GM19467 (cell line): ENCODE measurements around the gene GADL1.

ENCODE experiments used
- ATAC-seq: cut with Tn5 transposase; IDR thresholded peaks from one replicate; pipeline ENCODE4 v1.9.1; 2021; ENCODE audit warnings: mild to moderate bottlenecking, moderate library complexity; ENCODE audit not compliant: unreplicated experiment

Gene GADL1

DNA sequence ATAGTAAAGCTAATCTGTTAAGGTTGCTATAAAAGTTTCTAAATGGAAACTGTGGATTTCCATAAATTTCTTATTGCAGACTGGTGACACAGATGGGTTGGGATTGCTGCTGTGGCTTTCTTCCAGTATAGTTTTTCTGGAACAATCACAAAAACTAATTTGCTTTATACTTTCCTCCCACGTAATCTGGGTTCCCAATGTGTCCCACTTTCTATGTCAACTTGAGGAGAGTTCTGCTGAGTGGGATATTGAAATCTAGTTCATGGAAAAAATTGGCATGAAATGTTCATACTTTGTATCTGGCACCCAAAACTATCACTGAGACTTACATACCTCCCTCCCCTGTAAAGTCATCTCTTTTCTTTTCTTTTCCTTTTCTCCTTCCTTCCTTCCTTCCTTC is 161.3 kb downstream of the GADL1 start:
- ATAC-seq = no peak

DNA sequence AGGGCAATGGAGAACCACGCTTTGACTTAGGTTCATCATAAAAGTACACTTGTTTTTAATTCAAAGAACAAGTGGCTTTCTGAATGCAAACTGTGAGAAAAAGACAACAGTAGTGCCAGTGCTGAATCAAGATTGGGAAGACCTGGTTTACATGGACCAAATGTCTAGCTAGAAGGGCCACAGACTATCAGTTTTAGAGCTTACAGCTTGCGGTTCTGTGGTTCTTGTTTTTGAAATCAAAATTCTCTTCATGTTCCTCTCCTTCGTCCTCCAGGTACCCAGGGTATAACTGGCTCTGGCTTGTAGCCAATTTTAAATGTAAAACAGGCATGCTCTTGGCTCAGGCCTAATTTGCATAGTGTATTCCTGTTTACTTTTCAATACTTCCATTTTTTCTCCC is 163.5 kb downstream of the GADL1 start:
- ATAC-seq = no peak

DNA sequence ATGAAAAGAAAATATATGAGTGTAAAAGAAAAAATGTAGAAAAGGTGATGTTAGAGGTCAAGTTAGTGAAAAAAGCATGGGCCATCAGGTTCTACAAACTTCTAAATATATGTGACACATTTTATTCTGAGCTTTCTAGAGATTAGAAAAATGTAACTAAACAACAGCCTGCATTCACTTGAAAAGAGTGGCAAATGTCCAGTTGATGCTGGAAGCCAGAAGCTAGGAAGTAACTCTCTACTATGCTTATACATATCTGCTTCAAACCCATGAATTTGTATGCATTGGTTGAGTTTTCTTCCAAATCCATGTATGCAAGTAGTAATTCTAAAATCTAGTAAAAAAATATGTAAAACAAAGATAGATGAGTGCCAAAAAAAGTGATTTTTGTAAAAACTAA is 164.5 kb downstream of the GADL1 start:
- ATAC-seq = no peak

DNA sequence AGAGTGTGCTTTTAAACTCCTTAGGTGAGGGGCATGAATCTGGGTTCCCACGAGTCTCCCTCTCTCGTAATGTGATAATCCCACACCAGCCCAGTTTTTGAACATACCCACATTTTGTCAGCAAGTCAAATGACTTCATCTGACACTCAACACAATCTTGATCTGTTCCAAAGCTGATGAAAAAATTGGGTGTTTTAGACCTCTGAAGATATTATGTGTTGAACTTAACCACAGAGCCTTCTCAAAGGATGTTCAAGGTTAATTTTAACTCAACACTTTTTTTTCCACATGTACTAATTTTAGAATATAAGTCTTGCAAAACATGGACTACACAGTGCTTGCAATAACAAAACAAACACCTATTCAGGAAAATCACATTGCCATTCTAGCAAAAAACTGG is 164.9 kb downstream of the GADL1 start:
- no peak for ATAC-seq

DNA sequence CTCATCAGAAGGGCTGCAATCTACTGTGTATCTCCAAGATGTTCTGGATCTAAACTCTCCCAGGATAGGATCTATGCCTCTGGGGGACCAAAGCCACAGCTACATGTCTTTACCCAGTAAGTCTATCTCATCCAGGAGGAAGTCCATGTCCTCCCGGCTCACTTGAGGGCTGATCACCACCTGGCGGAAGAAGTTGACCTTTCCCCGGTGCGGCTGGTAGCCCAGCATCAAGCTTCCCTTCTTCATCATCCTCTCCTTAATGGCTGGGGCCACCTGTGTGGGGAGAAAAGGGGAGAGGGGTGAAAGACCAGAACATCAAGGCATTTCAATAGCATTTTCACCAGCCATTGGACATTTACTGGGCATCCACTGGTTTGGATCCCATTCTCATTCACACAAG is 166.3 kb downstream of the GADL1 start:
- no peak for ATAC-seq

DNA sequence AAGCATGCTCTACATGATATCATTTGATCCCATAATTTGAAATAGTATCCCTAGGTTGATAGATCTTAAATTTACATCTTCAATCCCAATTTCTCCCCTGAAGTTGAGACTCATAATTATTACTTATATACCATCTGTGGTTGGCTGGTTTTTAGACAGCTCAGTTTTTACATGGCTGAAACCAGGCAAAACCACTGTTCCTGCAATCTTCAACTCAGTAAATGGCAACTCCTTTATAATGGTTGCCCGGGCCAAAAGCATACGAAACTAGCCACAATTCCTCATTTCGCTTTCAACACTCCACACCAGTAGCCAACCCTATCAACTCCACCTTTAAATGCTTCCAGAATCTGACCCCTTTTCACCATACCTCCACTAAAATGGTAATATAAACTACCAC is 169.6 kb downstream of the GADL1 start:
- ATAC-seq = no peak

DNA sequence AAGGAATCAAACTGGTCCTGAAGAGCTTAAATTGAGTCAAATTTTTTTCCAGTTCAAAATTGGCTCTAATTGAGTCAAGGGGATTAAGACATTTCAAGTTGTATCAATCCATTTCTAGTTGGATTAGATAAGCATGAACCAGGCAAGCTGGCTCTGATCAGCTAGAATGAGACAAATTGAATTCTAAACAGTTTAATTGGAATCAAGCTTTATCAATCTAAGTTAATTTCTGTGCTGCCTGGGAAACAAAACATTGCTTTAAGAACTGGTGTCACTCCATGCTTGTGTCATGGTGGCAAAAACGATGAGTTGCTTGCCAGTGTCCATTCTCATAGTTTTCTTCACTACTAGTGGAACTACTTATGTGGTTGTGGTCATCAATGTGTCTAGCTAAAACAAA is 171.2 kb downstream of the GADL1 start:
- ATAC-seq = no peak

DNA sequence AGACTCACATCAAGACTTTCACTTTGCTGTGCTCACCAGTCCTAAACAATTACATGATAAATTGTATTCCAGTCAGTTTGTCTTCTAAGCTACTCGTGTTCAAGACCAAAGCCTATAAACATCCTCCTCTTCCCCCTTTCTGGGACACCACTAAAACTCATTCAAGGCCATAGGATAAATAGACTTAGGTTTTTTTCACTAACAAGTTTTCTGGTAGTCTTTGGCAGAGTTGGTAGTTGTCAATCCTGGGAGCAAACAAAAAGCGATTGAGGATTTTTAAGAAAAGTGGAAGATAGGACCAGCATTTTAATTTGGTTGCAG is 173.2 kb downstream of the GADL1 start:
- no peak for ATAC-seq

DNA sequence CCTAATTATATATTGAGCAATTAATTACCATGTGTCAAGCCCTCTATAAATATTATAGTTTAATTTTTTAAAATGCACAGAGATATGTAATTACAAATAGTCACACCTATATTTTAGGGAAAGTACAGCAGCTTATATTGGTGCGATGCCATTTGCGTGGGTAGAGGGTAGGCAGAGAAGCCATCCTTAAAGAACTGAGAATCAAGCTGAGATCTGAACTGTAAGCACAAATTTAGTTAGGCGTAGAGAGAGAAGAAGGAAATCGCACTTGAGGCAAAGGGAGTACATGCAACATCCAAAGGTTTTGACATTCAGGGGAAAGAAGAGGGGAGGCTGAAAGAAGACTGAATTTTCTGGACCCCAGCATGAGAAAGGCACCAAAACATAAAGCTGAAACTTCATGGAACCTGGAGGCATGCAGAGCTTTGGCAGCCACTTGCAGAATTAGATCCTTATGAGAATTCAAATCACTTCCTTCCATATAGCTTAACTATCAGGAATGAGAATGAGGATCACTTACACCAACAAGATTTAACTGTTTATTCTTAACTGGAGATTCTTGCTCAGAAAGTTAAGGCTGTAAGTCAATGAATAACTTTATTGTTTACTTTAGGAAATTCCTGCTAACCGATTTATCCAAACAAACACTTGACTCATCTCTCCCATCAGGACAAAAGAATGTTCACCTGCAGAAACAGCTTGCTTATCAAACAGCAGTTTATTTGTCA is 173.7 kb downstream of the GADL1 start:
- ATAC-seq = no peak

DNA sequence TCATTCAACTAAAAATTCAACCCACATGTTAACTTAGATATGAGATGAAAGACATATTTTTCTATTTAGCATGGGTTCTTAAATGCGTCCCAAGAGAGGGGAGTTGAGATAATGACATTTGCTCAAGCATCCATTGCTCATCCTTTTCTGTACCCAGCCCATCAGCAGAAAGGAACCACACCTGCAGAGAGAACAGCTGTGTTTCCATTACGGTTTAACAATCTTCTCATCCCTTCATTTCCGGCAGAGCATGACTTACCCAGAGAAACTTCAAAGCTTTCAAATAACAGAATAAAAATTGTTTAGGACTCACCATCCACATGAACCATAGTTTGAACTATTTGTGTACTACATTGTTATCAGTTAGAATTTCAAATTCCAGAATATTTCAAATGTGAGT is 174.9 kb downstream of the GADL1 start:
- ATAC-seq = no peak

DNA sequence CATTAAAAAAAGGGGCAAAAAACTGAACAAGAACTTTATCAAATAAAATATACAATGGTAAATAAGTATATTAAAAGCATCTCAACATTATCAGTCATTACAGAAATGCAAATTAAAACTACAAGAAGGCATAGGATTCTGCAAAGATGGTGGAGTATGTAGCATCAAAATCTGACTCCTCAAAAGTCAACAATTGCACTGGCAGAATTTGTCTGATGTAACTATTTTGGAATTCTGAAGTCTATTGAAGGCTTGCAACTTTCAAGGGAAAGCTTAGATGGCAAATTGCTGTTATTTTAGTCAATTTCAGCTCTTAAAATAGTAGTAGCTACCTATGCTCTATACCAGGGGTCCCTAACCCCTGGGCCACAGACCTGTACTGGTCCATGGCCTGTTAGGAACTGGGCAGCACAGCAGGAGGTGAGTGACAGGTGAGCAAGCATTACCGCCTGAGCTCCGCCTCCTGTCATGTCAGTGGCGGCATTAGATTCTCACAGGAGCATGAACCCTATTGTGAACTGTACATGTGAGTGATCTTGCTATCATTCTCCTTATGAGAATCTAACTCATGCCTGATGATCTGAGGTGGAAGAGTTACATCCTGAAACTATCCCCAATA is 180.5 kb downstream of the GADL1 start:
- no peak for ATAC-seq

DNA sequence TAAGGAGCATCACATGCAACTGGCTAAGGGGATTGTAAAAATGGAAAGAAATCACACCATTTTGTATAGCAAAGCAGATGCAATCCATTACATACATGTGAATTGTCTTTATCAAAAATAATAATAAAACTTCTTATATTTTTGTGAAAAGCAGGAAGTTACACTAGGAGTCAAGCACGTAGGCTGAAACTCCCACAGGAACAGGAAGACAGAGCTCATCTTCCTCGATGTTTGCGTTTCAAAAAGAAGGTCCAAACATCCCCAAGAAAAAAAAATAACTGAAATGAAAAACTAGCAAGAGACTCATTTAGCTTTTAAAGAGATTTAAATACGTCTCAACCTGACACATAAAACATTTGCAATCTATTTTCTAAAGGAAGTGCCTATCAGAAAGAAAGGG is 181.5 kb downstream of the GADL1 start:
- no peak for ATAC-seq

DNA sequence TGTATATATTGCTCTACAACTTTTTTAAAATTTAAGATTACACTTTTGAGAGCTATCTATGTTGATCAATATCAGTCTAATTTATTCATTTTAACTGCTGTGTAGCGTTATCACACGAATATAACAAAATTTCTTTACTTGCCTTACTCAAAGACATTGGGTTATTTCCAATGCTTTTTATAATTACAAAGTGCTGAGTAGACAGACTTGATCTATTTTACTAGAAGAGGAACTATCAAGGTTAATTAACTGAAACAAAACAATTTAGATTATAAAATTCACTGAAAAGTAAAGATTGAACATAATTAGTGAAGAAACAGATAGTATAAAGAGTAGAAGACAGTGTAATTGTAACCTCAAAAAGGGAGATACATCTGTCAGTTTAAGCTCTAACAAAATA is 182.6 kb downstream of the GADL1 start:
- ATAC-seq = no peak

DNA sequence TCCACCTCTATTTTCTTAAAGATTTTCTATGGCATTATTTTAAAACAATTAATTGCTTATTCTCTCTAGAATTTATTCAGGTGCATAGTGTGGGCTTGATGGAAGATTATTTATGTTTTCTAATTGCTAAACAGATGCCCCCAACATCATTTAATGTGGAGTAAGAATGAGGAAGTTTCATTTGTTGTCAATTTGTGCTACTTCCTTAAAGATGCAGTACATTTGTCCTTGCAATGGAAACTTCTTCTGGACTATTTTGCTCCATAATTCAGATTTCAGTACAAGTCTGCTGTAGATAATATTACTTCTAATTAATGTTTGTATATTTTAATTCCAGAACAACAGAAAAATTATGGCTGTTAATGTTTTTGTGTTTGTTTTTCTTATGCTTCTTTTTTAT is 183.3 kb downstream of the GADL1 start:
- ATAC-seq = no peak

DNA sequence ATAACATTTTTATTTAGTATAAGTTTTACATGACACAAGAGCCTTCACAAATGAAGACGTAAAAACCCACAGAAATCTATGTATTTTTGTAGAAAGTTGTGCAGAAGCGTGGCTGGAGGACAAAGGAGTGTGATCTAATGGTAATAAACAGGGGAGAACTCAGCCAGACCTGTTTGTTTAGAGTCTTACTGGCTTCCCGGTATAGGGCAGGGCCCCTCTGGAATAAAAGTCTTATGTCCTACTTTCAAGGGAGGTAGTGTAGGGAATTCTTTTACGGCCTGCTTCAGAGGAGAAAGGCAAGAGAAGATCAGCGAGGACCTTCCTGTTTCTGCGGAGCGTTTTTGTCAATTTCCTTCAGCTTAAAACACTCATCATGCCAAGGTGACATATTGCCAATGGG is 184.4 kb downstream of the GADL1 start:
- ATAC-seq = no peak

DNA sequence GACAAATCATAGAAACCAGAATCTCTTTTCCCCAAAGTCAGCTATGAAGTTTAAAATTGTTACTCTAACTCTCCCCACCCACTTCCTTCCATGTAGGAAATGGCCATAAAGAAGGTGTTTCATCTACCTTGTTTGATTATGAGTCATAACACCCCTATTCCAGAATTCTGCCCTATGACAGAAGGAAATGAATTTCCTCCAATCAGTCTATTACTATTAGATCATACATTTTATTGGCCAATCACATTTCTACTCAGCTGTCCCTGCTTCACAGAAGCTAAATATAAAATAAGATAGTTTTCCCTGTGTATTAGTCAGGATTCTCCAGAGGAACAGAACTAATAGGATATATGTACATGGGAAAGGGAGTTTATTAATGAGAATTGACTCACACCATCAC is 186.0 kb downstream of the GADL1 start:
- ATAC-seq = no peak

DNA sequence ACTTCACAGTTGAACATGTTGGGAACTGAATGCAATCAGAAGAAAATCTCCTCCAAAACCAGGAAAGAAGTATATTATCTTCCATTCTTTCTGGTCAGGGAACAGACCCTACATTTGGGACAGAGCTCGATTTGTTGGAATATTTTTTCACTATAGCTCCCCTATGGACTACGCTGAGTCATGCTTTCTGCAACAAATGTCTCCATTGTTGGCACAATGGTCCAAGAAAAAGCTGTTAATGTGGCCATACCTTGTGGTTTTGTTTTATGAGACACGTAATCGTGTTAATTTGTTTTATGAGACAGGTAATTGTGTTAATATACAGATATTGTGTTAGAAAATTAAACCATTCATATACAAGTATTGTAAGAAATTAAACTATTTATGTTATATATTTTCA is 186.6 kb downstream of the GADL1 start:
- no peak for ATAC-seq

DNA sequence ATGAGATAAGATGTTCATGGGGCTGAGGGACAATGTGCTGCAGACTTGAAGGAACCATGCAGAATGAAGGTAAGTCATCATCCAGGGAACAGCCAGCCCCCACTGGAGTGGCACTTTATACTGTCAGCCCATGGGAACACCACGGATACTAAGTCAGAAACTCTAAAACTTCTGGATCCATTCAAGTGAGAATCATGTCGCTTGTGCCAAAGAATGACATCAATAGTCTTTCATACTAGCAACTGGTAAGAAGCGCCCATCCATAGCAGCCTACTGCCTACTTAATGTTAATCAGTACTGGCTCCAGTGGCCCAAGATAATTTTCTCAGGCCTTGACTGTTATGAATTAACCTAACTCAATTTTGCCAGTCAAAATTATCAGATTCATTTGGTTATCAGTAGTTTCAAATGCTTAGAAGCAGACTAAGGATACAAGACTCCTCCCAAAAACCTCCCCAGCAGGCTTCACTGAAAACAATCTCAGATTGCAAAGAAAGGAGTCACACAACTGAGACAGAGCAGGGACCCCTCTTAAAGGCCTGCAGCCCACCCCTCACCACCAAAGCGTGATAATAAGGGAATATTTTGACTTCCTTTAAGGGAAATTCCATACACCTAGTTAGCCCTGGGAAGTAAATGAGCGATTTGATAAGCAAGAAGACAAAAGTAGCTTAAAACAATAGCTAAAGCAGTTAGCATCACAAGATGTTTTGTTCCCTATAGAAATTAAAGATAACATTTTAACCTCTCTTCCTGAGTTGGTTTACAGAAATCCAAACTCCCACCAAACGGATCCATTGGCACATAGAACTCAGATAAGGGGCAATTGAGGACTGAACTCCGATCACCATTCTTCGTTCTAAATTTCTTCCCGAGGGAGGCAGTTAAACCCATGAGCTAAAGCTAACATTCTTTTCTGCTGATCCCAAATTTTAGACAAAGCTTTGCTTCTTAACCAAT is 189.2 kb downstream of the GADL1 start:
- no peak for ATAC-seq

DNA sequence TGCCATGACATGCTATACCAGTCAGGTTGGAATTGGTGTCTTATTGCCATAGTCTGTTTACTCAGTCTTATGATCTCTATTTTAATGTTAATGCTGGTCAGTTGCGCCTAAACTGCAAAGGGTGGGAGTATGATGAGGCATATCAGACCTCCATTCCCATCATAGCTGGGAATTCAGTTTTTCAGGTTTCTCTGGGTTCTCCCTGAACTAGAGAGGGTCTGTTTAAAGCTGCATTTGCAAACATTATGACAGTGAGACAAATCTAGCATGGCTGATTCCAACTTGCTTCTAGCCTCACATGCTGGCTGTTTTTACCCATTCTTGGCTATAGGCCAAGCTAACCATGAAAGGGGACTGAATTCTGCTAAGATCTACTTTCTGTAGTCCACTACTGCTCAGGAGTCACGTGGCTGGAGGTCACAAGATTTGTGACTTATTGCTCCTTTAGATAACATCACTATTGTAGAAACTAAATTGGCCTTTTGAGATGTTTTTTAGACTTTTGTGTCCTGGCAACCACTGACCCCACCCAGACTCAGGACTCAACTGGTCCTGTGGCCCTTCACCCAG is 191.5 kb downstream of the GADL1 start:
- no peak for ATAC-seq

DNA sequence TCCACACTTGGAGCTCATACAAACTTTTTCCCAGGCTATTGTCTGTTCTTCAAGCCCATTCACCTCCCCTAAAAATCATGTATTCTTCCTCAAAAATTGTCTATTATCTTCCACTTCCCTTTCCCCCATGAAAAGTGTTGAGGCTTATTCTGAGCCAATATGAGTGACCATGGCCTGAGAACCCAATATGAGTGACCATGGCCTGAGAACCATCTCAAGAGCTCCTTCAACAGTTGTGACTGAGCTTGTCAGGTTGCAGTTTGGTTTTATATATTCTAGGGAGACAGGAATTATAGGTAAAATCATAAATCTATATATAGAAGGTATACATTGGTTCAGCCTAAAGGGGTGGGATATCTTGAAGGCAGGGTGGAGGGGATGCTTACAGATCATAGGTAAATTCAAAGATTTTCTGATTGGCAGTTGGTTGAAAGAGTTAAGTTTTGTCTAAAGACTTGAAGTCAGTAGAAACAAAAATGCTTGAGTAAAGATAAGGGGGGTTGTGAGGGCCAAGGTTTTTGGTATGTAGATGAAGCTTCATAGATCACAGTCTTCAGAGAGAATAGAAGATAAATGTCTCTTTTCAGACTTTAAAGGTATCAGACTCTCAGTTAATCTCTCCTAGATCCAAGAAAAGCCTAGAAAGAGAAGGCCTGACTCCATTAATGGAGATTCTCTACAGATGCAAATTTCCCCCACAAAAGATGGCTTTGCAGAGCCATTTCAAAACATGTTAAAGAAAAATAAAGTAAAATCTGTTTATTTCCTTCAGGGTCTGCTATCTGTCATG is 192.2 kb downstream of the GADL1 start:
- no peak for ATAC-seq
